BLaER1 (cell line): Measurements from ENCODE around the gene NIM1K.
"Not testable (repeated sequence)": the region's sequence is repeated elsewhere in the genome, so short reads cannot be mapped to it uniquely, and the experiment has no call there.

Source experiments
- H3K27ac ChIP-seq: shearing (Covaris generic); formaldehyde crosslinking; 2 replicates; pipeline ENCODE4 v1.8.1; 2022
- H3K27me3 ChIP-seq: shearing (Covaris generic); formaldehyde crosslinking; 2 replicates; pipeline ENCODE4 v1.8.1; 2022
- H3K36me3 ChIP-seq: shearing (Covaris generic); formaldehyde crosslinking; 2 replicates; pipeline ENCODE4 v1.8.1; 2022
- H3K4me1 ChIP-seq: shearing (Covaris generic); formaldehyde crosslinking; 2 replicates; pipeline ENCODE4 v1.8.1; 2022
- H3K4me2 ChIP-seq: shearing (Covaris generic); formaldehyde crosslinking; 2 replicates; pipeline ENCODE4 v1.8.1; 2022
- H3K4me3 ChIP-seq: shearing (Covaris generic); formaldehyde crosslinking; 2 replicates; pipeline ENCODE4 v1.8.1; 2022
- H3K9ac ChIP-seq: shearing (Covaris generic); formaldehyde crosslinking; 2 replicates; pipeline ENCODE4 v1.8.1; 2022
- H3K9me3 ChIP-seq: shearing (Covaris generic); formaldehyde crosslinking; 2 replicates; pipeline ENCODE4 v1.8.1; 2022
- H4K20me1 ChIP-seq: shearing (Covaris generic); formaldehyde crosslinking; 2 replicates; pipeline ENCODE4 v1.8.1; 2022
- Cebpa-rat ChIP-seq: shearing (Covaris generic); IDR thresholded peaks from 2 replicates; pipeline ENCODE4 v1.8.1; 2022

The NIM1K gene

GRCh38 chr5:43294226-43294625 lies 102.2 kb downstream of the NIM1K start:
- no peak for TF ChIP-seq Cebpa-rat
- no peak overlapping the region for H3K9ac ChIP-seq
- H3K27me3 ChIP-seq, result no peaks in the 10 kb centered on the region
- H3K9me3 ChIP-seq, result no peaks in the 10 kb centered on the region
- 0 out of 2 replicates have a peak, but pooled peaks cover 6% of the 10 kb centered on the region for H4K20me1 ChIP-seq
- no peaks in the 10 kb centered on the region for H3K4me1 ChIP-seq
- no peak overlapping the region for H3K4me2 ChIP-seq
- no peak overlapping the region for H3K27ac ChIP-seq
- H3K4me3 ChIP-seq, result no peak overlapping the region
- peaks cover 87% of the 10 kb centered on the region for H3K36me3 ChIP-seq

DNA sequence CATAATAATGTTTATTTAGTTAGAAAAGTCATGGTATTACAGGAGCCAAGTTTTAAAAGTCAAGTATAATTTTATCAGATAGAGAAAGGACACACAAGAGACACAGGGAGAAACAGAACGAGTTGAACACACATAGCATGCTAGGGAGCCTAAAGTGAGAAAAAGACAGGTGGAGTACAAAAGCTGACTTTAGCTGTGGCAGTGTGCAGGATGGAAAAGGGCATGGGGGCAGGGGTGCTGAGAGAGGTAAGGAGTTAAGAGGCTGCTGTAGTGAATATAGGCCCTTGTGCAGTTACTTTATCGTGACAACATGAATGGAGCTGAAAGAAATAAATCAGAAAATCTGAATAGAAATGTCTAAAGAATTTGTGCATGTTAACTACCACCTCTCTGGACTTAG lies 103.2 kb downstream of the NIM1K start:
- H3K4me1 ChIP-seq, result no peaks in the 10 kb centered on the region
- H3K9me3 ChIP-seq, result no peaks in the 10 kb centered on the region
- H4K20me1 ChIP-seq, result 0 out of 2 replicates have a peak, but pooled peaks cover 6% of the 10 kb centered on the region
- H3K27me3 ChIP-seq, result no peaks in the 10 kb centered on the region
- TF ChIP-seq Cebpa-rat, result no peak
- no peak overlapping the region for H3K9ac ChIP-seq
- H3K4me2 ChIP-seq, result no peak overlapping the region
- H3K36me3 ChIP-seq, result peaks cover 92% of the 10 kb centered on the region
- no peak overlapping the region for H3K27ac ChIP-seq
- no peak overlapping the region for H3K4me3 ChIP-seq

DNA sequence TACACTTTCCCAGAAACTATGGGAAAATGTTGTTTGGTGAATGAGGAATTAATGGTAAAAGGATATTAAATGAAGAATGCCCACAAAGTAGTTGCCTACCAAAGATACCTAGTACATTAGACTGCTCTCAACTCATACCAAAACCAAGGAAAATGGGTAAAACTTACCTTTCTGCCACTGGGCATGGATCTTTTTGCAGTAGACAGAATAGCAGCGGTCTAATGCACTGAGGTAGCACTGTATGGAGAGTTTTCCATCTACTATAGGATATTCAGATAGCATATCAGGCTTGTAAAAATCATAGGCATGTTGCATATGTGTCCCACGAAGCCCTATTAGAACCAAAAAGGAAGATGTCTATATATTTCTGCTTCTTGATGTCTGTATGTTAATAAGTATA lies 104.8 kb downstream of the NIM1K start:
- Histone ChIP-seq H3K4me1 (no peaks in the 10 kb centered on the region), H3K4me2 (no peak overlapping the region), H3K36me3 (peaks cover 89% of the 10 kb centered on the region), H3K27me3 (no peaks in the 10 kb centered on the region), H3K27ac (no peak overlapping the region), H4K20me1 (peaks cover 10% of the 10 kb centered on the region; the same call in 1 of the 2 replicates), H3K4me3 (no peak overlapping the region), H3K9me3 (no peaks in the 10 kb centered on the region), H3K9ac (no peak overlapping the region)
- no peak for TF ChIP-seq Cebpa-rat

GRCh38 chr5:43298443-43298842 lies 106.4 kb downstream of the NIM1K start:
- no peak overlapping the region for H3K4me2 ChIP-seq
- TF ChIP-seq Cebpa-rat, result no peak
- H3K4me1 ChIP-seq, result no peaks in the 10 kb centered on the region
- H4K20me1 ChIP-seq, result peaks cover 25% of the 10 kb centered on the region
- no peak overlapping the region for H3K27ac ChIP-seq
- H3K9me3 ChIP-seq, result no peaks in the 10 kb centered on the region
- H3K27me3 ChIP-seq, result no peaks in the 10 kb centered on the region
- H3K9ac ChIP-seq, result no peak overlapping the region
- peaks cover 82% of the 10 kb centered on the region for H3K36me3 ChIP-seq
- H3K4me3 ChIP-seq, result no peak overlapping the region

DNA sequence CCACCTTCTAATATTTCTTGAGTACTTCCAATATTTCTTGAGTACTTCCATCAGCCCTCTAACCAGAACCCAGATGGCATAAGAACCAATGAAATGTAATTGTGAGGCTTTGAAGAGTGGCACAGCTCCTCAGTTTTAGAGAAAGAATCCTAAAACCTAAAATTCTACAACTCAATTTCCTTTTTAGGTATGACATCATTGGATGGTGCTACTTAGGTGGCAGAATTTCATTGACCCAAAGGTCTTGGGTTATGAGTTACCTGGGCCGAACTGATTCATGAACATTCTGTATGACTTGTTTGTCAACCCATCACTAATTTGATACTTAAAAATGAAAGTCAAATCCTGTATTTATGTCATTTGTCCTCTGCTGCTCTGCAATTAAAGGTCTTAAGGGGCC lies 108.1 kb downstream of the NIM1K start:
- Histone ChIP-seq H3K27me3 (no peaks in the 10 kb centered on the region), H3K4me2 (no peak overlapping the region), H3K4me1 (no peaks in the 10 kb centered on the region), H3K27ac (no peak overlapping the region), H3K9me3 (no peaks in the 10 kb centered on the region), H3K36me3 (peaks cover 72% of the 10 kb centered on the region), H3K9ac (no peak overlapping the region), H4K20me1 (peaks cover 25% of the 10 kb centered on the region), H3K4me3 (no peak overlapping the region)
- TF ChIP-seq Cebpa-rat, result no peak

DNA sequence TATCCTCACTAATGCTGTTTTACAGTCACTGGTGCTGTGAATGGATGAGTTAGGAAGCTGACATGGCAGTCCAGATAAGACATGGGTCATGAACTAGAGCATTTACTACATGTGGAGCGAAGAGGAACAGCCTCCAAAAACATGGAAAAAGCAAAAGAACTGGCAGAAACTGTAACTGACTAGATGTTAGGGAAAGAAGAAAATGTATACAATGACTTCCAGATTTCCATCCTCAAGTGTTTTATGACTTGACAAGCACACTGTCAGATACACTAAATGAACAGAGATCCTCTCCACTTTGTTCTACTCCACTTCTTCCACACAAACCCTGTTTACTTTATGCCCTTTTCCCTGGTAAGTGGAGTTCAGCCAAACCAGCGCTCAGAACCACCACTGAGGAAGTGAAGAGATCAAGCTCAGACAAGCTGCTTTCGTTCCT lies 109.6 kb downstream of the NIM1K start:
- Histone ChIP-seq H3K27me3 (no peaks in the 10 kb centered on the region), H3K4me2 (no peak overlapping the region), H3K4me1 (no peaks in the 10 kb centered on the region), H4K20me1 (peaks cover 29% of the 10 kb centered on the region), H3K27ac (no peak overlapping the region), H3K4me3 (no peak overlapping the region), H3K9ac (no peak overlapping the region), H3K9me3 (no peaks in the 10 kb centered on the region), H3K36me3 (peaks cover 58% of the 10 kb centered on the region)
- no peak for TF ChIP-seq Cebpa-rat

DNA sequence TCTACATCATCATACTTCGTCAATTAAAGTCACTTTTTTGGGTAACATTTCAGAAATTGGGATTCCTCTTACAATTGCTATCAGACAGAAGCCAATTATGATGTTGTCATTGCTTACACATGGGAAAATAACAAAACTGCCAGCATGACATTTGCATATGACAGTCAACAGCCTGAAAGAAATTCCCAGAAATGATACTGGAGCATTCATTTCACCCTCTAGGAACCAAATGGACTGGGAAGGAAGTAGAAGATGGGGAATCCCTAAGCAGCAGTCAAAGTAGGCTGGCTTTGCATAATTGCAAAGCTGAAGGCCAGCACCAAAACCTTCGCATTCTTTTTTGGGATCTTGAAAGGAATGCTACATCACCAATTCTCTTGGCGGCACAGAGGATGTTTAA lies 110.5 kb downstream of the NIM1K start:
- Histone ChIP-seq H3K4me2 (no peak overlapping the region), H3K9me3 (no peaks in the 10 kb centered on the region), H3K4me1 (no peaks in the 10 kb centered on the region), H3K9ac (no peak overlapping the region), H3K36me3 (peaks cover 50% of the 10 kb centered on the region), H3K27me3 (no peaks in the 10 kb centered on the region), H3K27ac (no peak overlapping the region), H4K20me1 (peaks cover 34% of the 10 kb centered on the region), H3K4me3 (no peak overlapping the region)
- no peak for TF ChIP-seq Cebpa-rat

- H3K4me2 ChIP-seq, result no peak overlapping the region
- no peaks in the 10 kb centered on the region for H3K27me3 ChIP-seq
- no peak overlapping the region for H3K4me3 ChIP-seq
- peaks cover 42% of the 10 kb centered on the region for H3K36me3 ChIP-seq
- no peak overlapping the region for H3K9ac ChIP-seq
- H4K20me1 ChIP-seq, result peaks cover 39% of the 10 kb centered on the region
- H3K27ac ChIP-seq, result no peak overlapping the region
- no peaks in the 10 kb centered on the region for H3K9me3 ChIP-seq
- TF ChIP-seq Cebpa-rat, result no peak
- no peaks in the 10 kb centered on the region for H3K4me1 ChIP-seq
Measured at GRCh38 chr5:43303242-43303641, 111.2 kb downstream of the NIM1K start.

- peaks cover 37% of the 10 kb centered on the region for H3K36me3 ChIP-seq
- peaks cover 43% of the 10 kb centered on the region for H4K20me1 ChIP-seq
Measured at GRCh38 chr5:43304525-43304924, 112.5 kb downstream of the NIM1K start.

GRCh38 chr5:43305948-43306565 lies 114.0 kb downstream of the NIM1K start:
- Histone ChIP-seq H3K4me2 (no peak overlapping the region), H3K9ac (no peak overlapping the region), H3K27ac (no peak overlapping the region), H3K9me3 (no peaks in the 10 kb centered on the region), H3K4me1 (peaks cover 16% of the 10 kb centered on the region), H4K20me1 (peaks cover 51% of the 10 kb centered on the region), H3K4me3 (no peak overlapping the region), H3K36me3 (peaks cover 34% of the 10 kb centered on the region), H3K27me3 (no peaks in the 10 kb centered on the region)
- TF ChIP-seq Cebpa-rat, result no peak

More at GRCh38 chr5:43304525-43304924, 112.5 kb downstream of the NIM1K start:
- Histone ChIP-seq H3K4me3 (no peak overlapping the region), H3K9ac (no peak overlapping the region), H3K27ac (no peak overlapping the region), H3K4me2 (no peak overlapping the region), H3K27me3 (no peaks in the 10 kb centered on the region), H3K9me3 (no peaks in the 10 kb centered on the region), H3K4me1 (0 out of 2 replicates have a peak, but pooled peaks cover 8% of the 10 kb centered on the region)
- no peak for TF ChIP-seq Cebpa-rat

GRCh38 chr5:43306954-43307353 lies 114.9 kb downstream of the NIM1K start:
- H4K20me1 ChIP-seq, result peaks cover 50% of the 10 kb centered on the region
- H3K36me3 ChIP-seq, result peaks cover 27% of the 10 kb centered on the region
- not testable (repeated sequence) for H3K27me3 ChIP-seq, H3K9me3 ChIP-seq, H3K4me3 ChIP-seq, H3K27ac ChIP-seq, H3K4me2 ChIP-seq, H3K9ac ChIP-seq
- H3K4me1 ChIP-seq, result peaks cover 25% of the 10 kb centered on the region
